Muscle of leg (tissue), 16 donors: ENCODE measurements around the gene PLK4. TPM values are rescaled to one million over a fixed set of nuclear protein-coding genes. Genes with fewer than 3 reads are reported as not detected.
A peak's percentile ranks its signal among the peaks of the same experiment; 100 is the strongest.

Experiments
- DNase-seq: peaks from one replicate; pipeline ENCODE4 v3.0.0; 2013
- H3K27ac ChIP-seq: one replicate; pipeline ENCODE4 v1.5.1; 2013; ENCODE audit warnings: mild to moderate bottlenecking, low read length, control low read depth
- H3K27me3 ChIP-seq: one replicate; pipeline ENCODE4 v1.6.1; 2013; ENCODE audit warnings: low read length; ENCODE audit not compliant: control insufficient read depth, insufficient read depth
- H3K36me3 ChIP-seq: one replicate; pipeline ENCODE4 v1.6.1; 2013; ENCODE audit warnings: low read length; ENCODE audit not compliant: control insufficient read depth, insufficient read depth
- H3K4me1 ChIP-seq: one replicate; pipeline ENCODE4 v1.6.1; 2013; ENCODE audit warnings: low read length; ENCODE audit not compliant: control insufficient read depth, insufficient read depth
- H3K4me3 ChIP-seq: one replicate; pipeline ENCODE4 v1.5.1; 2013; ENCODE audit warnings: low read length, control low read depth
- H3K9me3 ChIP-seq: replicated peaks from 2 replicates; pipeline ENCODE4 v1.6.1; 2013; ENCODE audit warnings: low read depth, low read length; ENCODE audit not compliant: control insufficient read depth
- WGBS: methylation state at CpG from one replicate; pipeline ENCODE4 v1.1.5; 2013; ENCODE audit warnings: missing lambda C conversion rate; ENCODE audit not compliant: insufficient coverage; 5-methylcytosine and 5-hydroxymethylcytosine counted together
- long read RNA-seq, 11 donors: transcript quantifications; one replicate each; lab custom pipeline, GENCODE V29; 2026
- polyA plus RNA-seq, 8 donors: library from polyadenylated mRNA; unstranded; fragments of 120-200 nt; gene quantifications; one replicate each; pipeline versions ENCODE4 v1.2.1 to v1.2.3, GENCODE V29; 2013; ENCODE audit warnings: inconsistent platforms in 1 of 8, low replicate concordance in 1 of 8; ENCODE audit not compliant: insufficient read length in 8 of 8, insufficient read depth in 1 of 8
- total RNA-seq: library from RNA; stranded (reverse); fragments of 120-200 nt; gene quantifications from one replicate; pipeline ENCODE4 v1.2.4, GENCODE V29; 2013

The PLK4 gene
- total RNA-seq (9.2 TPM), polyA plus RNA-seq (10 to 100 TPM in 5 of 8 donors, 1 to 10 TPM in 3; 8.4 to 14.1 (median 10.2) TPM)
- long read RNA-seq, donor 1, partial matches to known transcripts, result 0 of 2 reads
- long read RNA-seq, donor 1, other reads (novel, unspliced or antisense), result 0 of 2 reads
- long read RNA-seq, donor 2, partial matches to known transcripts, result 0 of 2 reads
- long read RNA-seq, donor 2, other reads (novel, unspliced or antisense), result 0 of 2 reads
- long read RNA-seq, donor 3, partial matches to known transcripts, result 0 of 3 reads
- long read RNA-seq, donor 3, other reads (novel, unspliced or antisense), result 0 of 3 reads
- long read RNA-seq, donor 4, partial matches to known transcripts, result 0 of 1 reads
- long read RNA-seq, donor 4, other reads (novel, unspliced or antisense), result 0 of 1 reads
- long read RNA-seq, donor 5, transcript PLK4-206 (6 exons, 811 nt), result major isoform, 5 of 5 reads
- long read RNA-seq, donor 5, partial matches to known transcripts, result 0 of 5 reads
- long read RNA-seq, donor 5, other reads (novel, unspliced or antisense), result 0 of 5 reads
- long read RNA-seq, donor 6, partial matches to known transcripts, result 0 of 4 reads
- long read RNA-seq, donor 6, other reads (novel, unspliced or antisense), result 0 of 4 reads
- long read RNA-seq, donor 7, transcript PLK4-206 (6 exons, 811 nt), result major isoform, 5 of 5 reads
- long read RNA-seq, donor 7, partial matches to known transcripts, result 0 of 5 reads
- long read RNA-seq, donor 7, other reads (novel, unspliced or antisense), result 0 of 5 reads
- long read RNA-seq, donor 8, partial matches to known transcripts, result 0 of 1 reads
- long read RNA-seq, donor 8, other reads (novel, unspliced or antisense), result 0 of 1 reads
- long read RNA-seq, donor 9, transcript PLK4-206 (6 exons, 811 nt), result major isoform, 10 of 10 reads
- long read RNA-seq, donor 9, partial matches to known transcripts, result 0 of 10 reads
- long read RNA-seq, donor 9, other reads (novel, unspliced or antisense), result 0 of 10 reads
- long read RNA-seq, donor 10, partial matches to known transcripts, result 0 of 5 reads
- long read RNA-seq, donor 10, other reads (novel, unspliced or antisense), result 0 of 5 reads
- long read RNA-seq, donor 11, partial matches to known transcripts, result 0 of 3 reads
- long read RNA-seq, donor 11, other reads (novel, unspliced or antisense), result 0 of 3 reads

DNA sequence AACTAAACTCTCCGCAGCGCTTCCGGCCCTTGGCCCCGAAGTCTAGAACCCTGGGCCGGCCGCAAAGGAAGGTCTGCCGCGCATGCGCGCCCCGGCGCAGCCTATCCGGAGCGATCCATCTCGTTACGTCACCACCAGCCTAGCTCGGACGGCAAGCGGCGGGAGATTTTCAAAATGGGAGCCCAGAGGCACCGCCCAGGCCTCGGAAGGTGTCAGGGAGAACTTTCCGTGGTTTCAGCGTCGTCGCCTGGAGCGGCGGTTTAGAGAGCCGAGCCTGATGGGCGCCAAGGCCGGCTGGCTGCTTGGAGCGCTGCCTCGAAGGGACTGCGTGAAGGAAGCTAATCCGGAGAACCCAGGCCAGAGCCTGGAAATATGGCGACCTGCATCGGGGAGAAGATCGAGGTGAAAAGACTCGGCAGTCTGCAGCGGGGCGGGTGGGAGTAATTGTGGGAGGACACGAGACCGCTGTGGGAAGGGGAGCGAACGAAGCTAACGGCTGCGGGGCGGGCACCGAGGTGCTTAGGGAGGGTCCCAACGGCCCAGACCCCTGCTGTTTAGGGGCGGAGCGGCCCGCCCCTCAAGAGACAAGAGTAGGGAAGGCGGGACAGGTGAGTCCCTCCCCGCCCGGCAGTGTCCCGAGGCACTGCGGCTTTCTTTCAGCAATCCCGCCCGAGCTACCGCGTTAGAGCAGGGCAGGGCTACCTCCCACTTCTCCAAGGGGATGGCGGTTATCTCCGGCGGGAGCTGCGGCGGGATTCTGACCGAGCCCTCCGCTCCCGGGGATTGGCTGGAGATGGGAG is at the start of gene PLK4:
Gene PLK4, plus strand, starts transcription at position 131 of the 800 bp plus-strand sequence. Its CDS starts 242 bp downstream, at position 373.
- no peaks in the 10 kb centered on the region for H3K27me3 ChIP-seq
- H3K4me1 ChIP-seq, result no peaks in the 10 kb centered on the region
- DNase-seq, result peak; percentile 99
- peak within 1 kb of the TSS; percentile 95 for H3K27ac ChIP-seq
- peak within 1 kb of the TSS; percentile 84 for H3K4me3 ChIP-seq
- no peaks in the 10 kb centered on the region for H3K9me3 ChIP-seq
- WGBS, result under 1% methylated on average over 56 of the region's 70 CpGs
- peaks cover 3% of the 10 kb centered on the region for H3K36me3 ChIP-seq

DNA sequence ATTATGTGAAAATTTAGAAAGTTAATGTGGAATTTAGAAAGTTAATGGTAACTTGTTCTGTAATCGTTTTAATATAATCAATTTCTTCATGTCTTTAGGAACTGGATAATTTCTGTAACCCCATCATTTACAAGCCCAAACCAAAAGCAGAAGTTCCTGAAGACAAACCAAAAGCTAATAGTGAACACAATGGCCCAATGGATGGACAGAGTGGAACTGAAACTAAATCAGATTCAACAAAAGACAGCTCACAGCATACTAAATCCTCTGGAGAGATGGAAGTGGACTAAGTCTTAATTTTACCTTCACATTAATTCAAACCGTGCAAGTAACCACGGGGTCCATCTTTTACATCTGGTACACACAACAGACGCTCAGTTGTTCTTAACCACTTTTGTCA is 48.1 kb upstream of the PLK4 start:
- Histone ChIP-seq H3K36me3 (no peaks in the 10 kb centered on the region), H3K27me3 (no peaks in the 10 kb centered on the region), H3K27ac (no peak overlapping the region), H3K9me3 (no peaks in the 10 kb centered on the region), H3K4me3 (no peak overlapping the region), H3K4me1 (no peaks in the 10 kb centered on the region)
- no CpG with 5 or more reads among the region's 4 CpGs for WGBS
- peak; percentile 4 for DNase-seq

DNA sequence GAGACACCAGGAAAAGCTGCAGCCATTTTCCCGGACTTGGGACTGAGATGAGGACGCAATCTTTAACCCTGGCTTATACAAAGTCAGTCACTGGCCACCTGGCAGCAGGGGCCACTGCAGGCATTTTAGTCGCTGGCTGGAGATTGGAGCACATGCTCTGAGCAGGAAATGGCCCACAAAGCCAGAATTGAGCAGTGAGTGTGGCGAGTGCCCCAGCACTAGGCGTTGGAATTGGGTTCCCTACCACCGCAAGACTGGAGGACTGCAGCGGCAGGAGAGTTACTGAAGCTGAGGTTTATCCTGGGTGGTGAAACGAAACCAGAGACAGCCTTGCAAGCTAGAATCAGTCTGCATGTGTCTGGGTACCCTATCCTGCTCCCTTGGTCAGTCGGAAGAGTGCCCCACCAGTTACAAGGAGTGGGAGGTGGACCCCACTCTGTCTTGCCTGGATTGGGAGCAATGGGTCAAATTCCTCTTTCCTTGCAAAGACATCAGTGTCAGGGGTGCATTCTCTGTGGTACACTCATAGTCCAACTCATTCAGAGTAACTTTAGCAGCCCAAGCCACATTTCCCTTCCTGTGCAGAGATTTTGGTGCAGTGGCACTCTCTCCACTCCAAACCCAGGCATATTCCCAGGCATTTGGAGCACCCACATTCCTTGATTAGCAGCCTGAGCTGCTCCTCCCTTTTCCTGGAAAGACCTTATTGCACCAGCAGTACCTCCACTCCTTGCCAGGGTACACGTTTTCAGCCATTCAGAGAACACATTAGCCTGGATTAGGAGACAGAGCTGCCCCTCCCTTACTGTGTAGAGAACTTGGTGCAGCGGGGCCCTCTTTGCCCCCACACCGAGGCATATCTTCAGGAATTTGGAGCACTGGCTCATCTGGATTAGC is 36.7 kb upstream of the PLK4 start:
- H3K4me3 ChIP-seq, result no peak overlapping the region
- H3K9me3 ChIP-seq, result peaks cover 12% of the 10 kb centered on the region
- H3K27ac ChIP-seq, result no peak overlapping the region
- H3K27me3 ChIP-seq, result no peaks in the 10 kb centered on the region
- no peak for DNase-seq
- 88% methylated on average over 12 of the region's 12 CpGs for WGBS
- no peaks in the 10 kb centered on the region for H3K4me1 ChIP-seq
- H3K36me3 ChIP-seq, result no peaks in the 10 kb centered on the region

DNA sequence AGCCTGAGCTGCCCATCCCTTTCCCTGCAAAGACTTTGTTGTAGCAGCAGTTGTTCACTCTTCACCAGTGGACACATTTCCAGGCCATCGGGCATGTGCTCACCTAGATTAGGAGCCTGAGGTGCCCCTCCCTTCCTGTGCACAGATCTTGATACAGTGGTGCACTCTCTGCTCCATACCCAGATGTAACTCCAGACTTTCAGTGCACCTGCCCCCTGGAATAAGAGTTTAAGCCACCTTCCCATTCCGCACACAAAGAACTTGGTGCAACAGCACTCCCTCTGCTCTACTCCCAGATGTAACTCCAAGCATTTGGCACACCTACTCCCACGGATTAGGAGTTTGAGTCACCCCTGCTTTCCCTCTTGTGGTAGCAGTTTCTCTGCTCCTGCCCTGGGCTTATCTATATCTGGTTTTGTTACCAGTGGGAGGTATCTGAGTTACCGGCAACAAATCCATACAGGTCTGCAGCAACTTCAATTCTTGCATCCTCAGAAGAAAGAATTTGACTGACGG is 36.0 kb upstream of the PLK4 start:
- WGBS, result 85% methylated on average over 3 of the region's 5 CpGs
- Histone ChIP-seq H3K4me3 (no peak overlapping the region), H3K27me3 (no peaks in the 10 kb centered on the region), H3K27ac (no peak overlapping the region), H3K9me3 (peaks cover 17% of the 10 kb centered on the region), H3K4me1 (no peaks in the 10 kb centered on the region), H3K36me3 (no peaks in the 10 kb centered on the region)
- no peak for DNase-seq

DNA sequence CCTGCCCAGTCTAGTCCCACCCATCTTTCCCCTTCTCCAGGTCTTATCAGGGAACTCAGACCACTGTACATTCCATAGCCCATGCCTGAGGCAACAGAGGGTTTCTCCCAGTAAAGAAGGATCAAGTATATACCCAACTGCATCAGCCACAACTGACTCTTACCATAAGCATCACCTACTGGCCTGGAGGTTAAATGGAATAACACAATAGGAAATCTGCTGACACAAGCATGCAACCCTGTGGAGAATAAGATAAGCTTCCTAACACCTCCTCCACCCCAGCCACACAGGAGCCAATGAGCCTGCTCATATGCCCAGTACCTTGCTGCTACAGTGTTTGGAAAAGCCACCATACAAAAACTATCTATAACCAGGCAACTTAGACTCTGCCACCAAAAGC is 34.6 kb upstream of the PLK4 start:
- no peak for DNase-seq
- H3K36me3 ChIP-seq, result no peaks in the 10 kb centered on the region
- H3K27me3 ChIP-seq, result no peaks in the 10 kb centered on the region
- H3K9me3 ChIP-seq, result peaks cover 25% of the 10 kb centered on the region
- no peak overlapping the region for H3K4me3 ChIP-seq
- H3K27ac ChIP-seq, result no peak overlapping the region
- no peaks in the 10 kb centered on the region for H3K4me1 ChIP-seq

DNA sequence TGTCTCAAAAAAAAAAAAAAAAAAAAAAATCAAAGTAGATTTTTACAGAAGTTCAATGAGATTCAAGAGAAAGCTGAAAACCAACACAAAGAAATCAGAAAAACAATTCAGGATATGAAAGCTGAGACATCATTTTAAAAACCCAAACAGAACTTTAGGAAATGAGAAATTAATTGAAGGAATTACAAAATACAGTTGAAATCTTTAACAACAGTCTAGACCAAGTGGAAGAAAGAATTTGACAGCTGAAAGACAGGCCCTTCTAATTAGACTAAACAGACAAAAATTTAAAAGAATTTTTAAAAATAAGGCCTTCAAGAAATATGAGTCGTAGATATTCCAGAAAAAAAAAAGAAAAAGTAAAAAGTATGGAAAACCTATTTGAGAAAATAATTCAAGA is 33.9 kb upstream of the PLK4 start:
- Histone ChIP-seq H3K36me3 (no peaks in the 10 kb centered on the region), H3K4me3 (no peak overlapping the region), H3K4me1 (no peaks in the 10 kb centered on the region), H3K27me3 (no peaks in the 10 kb centered on the region), H3K9me3 (peaks cover 25% of the 10 kb centered on the region), H3K27ac (no peak overlapping the region)
- WGBS, result no CpG with 5 or more reads among the region's 1 CpG
- DNase-seq, result no peak

DNA sequence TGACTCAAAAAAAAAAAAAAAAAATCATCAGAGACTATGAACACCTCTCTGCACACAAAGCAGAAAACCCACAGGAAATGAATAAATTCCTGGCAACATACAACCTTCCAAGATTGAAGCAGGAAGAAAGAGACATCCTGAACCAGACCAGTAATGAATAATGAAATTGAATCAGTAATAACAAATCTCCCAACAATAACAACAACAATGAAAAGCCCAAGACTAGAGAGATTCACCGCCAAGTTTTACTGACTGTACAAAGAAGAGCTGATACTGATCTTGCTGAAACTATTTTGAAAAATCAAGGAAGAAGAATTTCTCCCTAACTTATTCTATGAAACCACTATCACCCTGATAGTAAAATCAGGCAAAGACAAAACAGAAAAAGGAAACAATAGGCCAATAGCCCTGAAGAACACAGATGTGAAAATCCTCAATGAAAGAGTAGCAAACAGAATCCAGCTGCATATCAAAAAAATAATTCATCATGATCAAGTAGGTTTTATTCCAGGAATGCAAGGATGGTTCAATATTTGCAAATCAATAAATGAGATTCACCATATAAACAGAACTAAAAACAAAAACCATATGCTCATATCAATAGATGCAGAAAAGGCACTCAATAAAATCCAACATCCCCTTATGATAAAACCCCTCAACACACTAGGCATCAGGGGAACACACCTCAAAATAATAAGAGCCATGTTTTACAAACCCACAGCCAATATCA is 31.0 kb upstream of the PLK4 start:
- H3K27ac ChIP-seq, result no peak overlapping the region
- H3K4me1 ChIP-seq, result no peaks in the 10 kb centered on the region
- H3K4me3 ChIP-seq, result no peak overlapping the region
- H3K36me3 ChIP-seq, result no peaks in the 10 kb centered on the region
- no CpG with 5 or more reads among the region's 1 CpG for WGBS
- H3K27me3 ChIP-seq, result no peaks in the 10 kb centered on the region
- peaks cover 37% of the 10 kb centered on the region for H3K9me3 ChIP-seq
- no peak for DNase-seq

DNA sequence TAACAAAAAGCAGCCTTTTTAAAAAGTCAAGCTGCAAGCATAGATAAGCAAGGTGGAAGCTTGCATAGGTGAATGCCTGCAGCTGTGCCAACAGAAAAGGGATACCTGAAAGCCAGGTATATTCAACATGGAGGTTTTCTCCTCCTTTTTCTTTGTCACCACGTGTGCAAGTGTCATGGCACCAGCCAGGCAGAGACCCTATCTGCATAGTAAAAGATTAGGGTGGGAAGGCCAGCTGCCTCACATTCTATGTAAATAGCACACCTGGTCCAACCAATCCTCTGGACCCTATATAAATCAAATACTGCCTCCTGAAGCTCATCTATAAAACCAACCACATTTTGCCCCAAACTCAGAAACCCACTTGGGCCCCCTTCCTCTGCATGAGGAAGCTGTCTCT is 28.0 kb upstream of the PLK4 start:
- H3K4me1 ChIP-seq, result no peaks in the 10 kb centered on the region
- no peak overlapping the region for H3K4me3 ChIP-seq
- peaks cover 27% of the 10 kb centered on the region for H3K9me3 ChIP-seq
- H3K27me3 ChIP-seq, result no peaks in the 10 kb centered on the region
- H3K27ac ChIP-seq, result no peak overlapping the region
- WGBS, result no CpG with 5 or more reads among the region's 1 CpG
- no peaks in the 10 kb centered on the region for H3K36me3 ChIP-seq
- no peak for DNase-seq
